Renal cortical epithelial cell (primary cell): ENCODE results near the gene CAPNS2. TPM values are rescaled to one million over a fixed set of nuclear protein-coding genes. Genes with fewer than 3 reads are reported as not detected.
"Not testable (repeated sequence)": the region's sequence is repeated elsewhere in the genome, so short reads cannot be mapped to it uniquely, and the experiment has no call there.

Source experiments
- DNase-seq: peaks from one replicate; pipeline ENCODE4 v3.0.0-alpha.2; 2011; ENCODE audit warnings: low read depth
- total RNA-seq: library from RNA; depleted of rRNA; stranded (reverse); fragments of >200 nt; gene quantifications from 2 replicates; pipeline ENCODE4 v1.2.3, GENCODE V29; 2014

Gene CAPNS2
- total RNA-seq, 1 donor from 2014 or later, result 0.30 TPM

- DNase-seq, result no peak
These were observed 1.7 kb downstream of the CAPNS2 start for GRCh38 chr16:55568207-55568606.

- DNase-seq, result no peak
These were observed 2.5 kb downstream of the CAPNS2 start for GRCh38 chr16:55569025-55569424.

- no peak for DNase-seq
These were observed 3.7 kb downstream of the CAPNS2 start for GRCh38 chr16:55570159-55570558.

- no peak for DNase-seq
These were observed 4.9 kb downstream of the CAPNS2 start for GRCh38 chr16:55571191-55571897.

- no peak for DNase-seq
These were observed 6.0 kb downstream of the CAPNS2 start for GRCh38 chr16:55572439-55572838.

GRCh38 chr16:55574811-55575210 is 8.3 kb downstream of the CAPNS2 start:
- DNase-seq, result no peak

- DNase-seq, result no peak
These were observed 9.0 kb downstream of the CAPNS2 start for GRCh38 chr16:55575496-55575895.

GRCh38 chr16:55576384-55576783 is 9.9 kb downstream of the CAPNS2 start:
- no peak for DNase-seq

- no peak for DNase-seq
These were observed 11.4 kb downstream of the CAPNS2 start for GRCh38 chr16:55577887-55578286.

- DNase-seq, result no peak
These were observed 19.1 kb downstream of the CAPNS2 start for GRCh38 chr16:55585631-55586030.

GRCh38 chr16:55588799-55589198 is 22.3 kb downstream of the CAPNS2 start:
- DNase-seq, result no peak

GRCh38 chr16:55592306-55592705 is 25.8 kb downstream of the CAPNS2 start:
- no peak for DNase-seq

GRCh38 chr16:55597928-55598327 is 31.4 kb downstream of the CAPNS2 start:
- DNase-seq, result no peak

GRCh38 chr16:55605754-55606336 is 39.4 kb downstream of the CAPNS2 start:
- no peak for DNase-seq

GRCh38 chr16:55613613-55614335 is 47.3 kb downstream of the CAPNS2 start:
- no peak for DNase-seq

- DNase-seq, result no peak
These were observed 48.6 kb downstream of the CAPNS2 start for GRCh38 chr16:55615071-55615470.

- DNase-seq, result not testable (repeated sequence)
These were observed 49.2 kb downstream of the CAPNS2 start for GRCh38 chr16:55615670-55616069.

Other genes with a start within 250 kb of the CAPNS2 start
- 0.10 TPM in 1 of 2 replicates, not detected in the other for gene IRX6, start 242.5 kb upstream of the CAPNS2 start, total RNA-seq
- 7.1 and 211 TPM in 2 replicates for gene MMP2, start 87.5 kb upstream of the CAPNS2 start, total RNA-seq
- 5.2 and 9.7 TPM in 2 replicates for gene LPCAT2, start 57.6 kb upstream of the CAPNS2 start, total RNA-seq
- gene SLC6A2, start 89.3 kb downstream of the CAPNS2 start, total RNA-seq, result not detected in 2 replicates